Motor neuron (in vitro differentiated cells): ENCODE results near the gene NUB1. TPM values are rescaled to one million over a fixed set of nuclear protein-coding genes. Genes with fewer than 3 reads are reported as not detected.

Source experiments
- ATAC-seq, 8 experiments: fragments of 200-7000 bp; cut with Tn5 transposase; replicated peaks in 6 of 8; 2 replicates each; pipeline ENCODE4 v1.8.0; 2021; ENCODE audit warnings: mild to moderate bottlenecking in 8 of 8, moderate library complexity in 8 of 8
- H3K27ac ChIP-seq, 2 donors: fragments of 250-450 bp; sonication (Bioruptor Pico); 2 replicates each; pipeline ENCODE4 v1.9.0; 2021; ENCODE audit warnings: antibody characterized with exemption in 2 of 2, mild to moderate bottlenecking in 2 of 2, moderate library complexity in 1 of 2
- H3K4me1 ChIP-seq, 2 donors: fragments of 250-450 bp; sonication (Bioruptor Pico); replicated peaks in 1 of 2; 2 replicates each; pipeline ENCODE4 v1.6.1; 2021; ENCODE audit warnings: antibody characterized with exemption in 2 of 2, mild to moderate bottlenecking in 2 of 2, moderate library complexity in 1 of 2
- H3K4me3 ChIP-seq, 5 donors: fragments of 250-450 bp; sonication (Bioruptor Pico); 2 replicates each; pipeline ENCODE4 v1.9.0; 2021; ENCODE audit warnings: antibody characterized with exemption in 5 of 5, mild to moderate bottlenecking in 5 of 5, moderate library complexity in 4 of 5
- WGBS, 10 experiments: fragments of 450-650 bp; shearing (Covaris generic); methylation state at CpG; one replicate each; pipeline ENCODE4 v1.0.0; 2022; 5-methylcytosine and 5-hydroxymethylcytosine counted together
- in situ Hi-C, 9 experiments: fragments of 400-800 bp; cut with MboI; loops; one replicate each; pipeline ENCODE4 v1.15.0; 2021; ENCODE audit warnings: low sequenced_read_pairs in 9 of 9, low pct_unique_long_range_greater_than_20kb in 2 of 9; ENCODE audit not compliant: unreplicated experiment in 9 of 9
- total RNA-seq, 8 experiments: library from RNA; unstranded; fragments of 300-600 nt; gene quantifications; 2 replicates each; pipeline versions ENCODE4 v1.2.3 to v1.2.4, GENCODE V29; 2022

NUB1 gene
- total RNA-seq, 8 experiments from 2014 or later, result 37.3 to 94.9 (median 53.2) TPM

GRCh38 chr7:151399305-151399601 lies 57.6 kb downstream of the NUB1 start:
- Histone ChIP-seq H3K4me1 (peaks cover 4 to 10% of the 10 kb centered on the region in 2 donors), H3K27ac (no peak overlapping the region), H3K4me3 (no peak overlapping the region)
- WGBS, 10 experiments, result 50 to 100% (median 90%) methylated on average over 1 to 4 of the region's 7 CpGs; no CpG with 5 or more reads in 5 of the 10 experiments
- ATAC-seq, result no peak
- in situ Hi-C loops, result no loop called here

- ATAC-seq, result no peak
- no peak overlapping the region for H3K4me3 ChIP-seq
- in situ Hi-C loops, result no loop called here
- H3K27ac ChIP-seq, result no peak overlapping the region
- WGBS, 10 experiments, result 0 to 100% (median 5%) methylated on average over 1 to 4 of the region's 14 CpGs; no CpG with 5 or more reads in 5 of the 10 experiments
- H3K4me1 ChIP-seq, result peaks cover 11 to 17% of the 10 kb centered on the region in 2 donors
Observed at GRCh38 chr7:151399906-151400305, 58.3 kb downstream of the NUB1 start.

GRCh38 chr7:151400626-151401315 lies 59.2 kb downstream of the NUB1 start:
- ATAC-seq, result peak in 3 of 8 experiments; percentile 23 to 44 (median 25)
- in situ Hi-C loops, result no loop called here

GRCh38 chr7:151402029-151402835 lies 60.6 kb downstream of the NUB1 start:
- Histone ChIP-seq H3K4me1 (peaks cover 11 to 18% of the 10 kb centered on the region in 2 donors), H3K4me3 (no peak overlapping the region), H3K27ac (no peak overlapping the region)
- ATAC-seq, result no peak
- WGBS, 10 experiments, result 45 to 97% (median 91%) methylated on average over 3 to 5 of the region's 16 CpGs; no CpG with 5 or more reads in 6 of the 10 experiments
- in situ Hi-C loops, result no loop called here

More at GRCh38 chr7:151400626-151401315, 59.2 kb downstream of the NUB1 start:
- WGBS, 10 experiments, result 33 to 84% (median 71%) methylated on average over 1 to 7 of the region's 14 CpGs; no CpG with 5 or more reads in 1 of the 10 experiments
- no peak overlapping the region for H3K27ac ChIP-seq
- no peak overlapping the region for H3K4me3 ChIP-seq
- peaks cover 11 to 18% of the 10 kb centered on the region in 2 donors for H3K4me1 ChIP-seq

GRCh38 chr7:151403764-151404163 lies 62.2 kb downstream of the NUB1 start:
- Histone ChIP-seq H3K4me3 (no peak overlapping the region), H3K4me1 (peaks cover 18 to 24% of the 10 kb centered on the region in 2 donors), H3K27ac (no peak overlapping the region)
- 50 to 100% (median 94%) methylated on average over 1 to 9 of the region's 9 CpGs; no CpG with 5 or more reads in 3 of the 10 experiments for WGBS, 10 experiments
- in situ Hi-C loops, result no loop called here
- no peak for ATAC-seq

GRCh38 chr7:151404216-151405011 lies 62.8 kb downstream of the NUB1 start:
- peaks cover 18 to 24% of the 10 kb centered on the region in 2 donors for H3K4me1 ChIP-seq

GRCh38 chr7:151405056-151405455 lies 63.4 kb downstream of the NUB1 start:
- in situ Hi-C loops, result no loop called here
- Histone ChIP-seq H3K27ac (peak overlapping the region; percentile 28 to 29), H3K4me3 (no peak overlapping the region), H3K4me1 (peaks cover 18 to 24% of the 10 kb centered on the region in 2 donors)
- 80 to 100% (median 95%) methylated on average over 2 to 5 of the region's 9 CpGs; no CpG with 5 or more reads in 5 of the 10 experiments for WGBS, 10 experiments
- no peak for ATAC-seq

More at GRCh38 chr7:151404216-151405011, 62.8 kb downstream of the NUB1 start:
- Histone ChIP-seq H3K27ac (peak overlapping the region; percentile 28 to 41), H3K4me3 (no peak overlapping the region)
- in situ Hi-C loops, result no loop called here
- 0 to 100% (median 71%) methylated on average over 1 to 5 of the region's 18 CpGs; no CpG with 5 or more reads in 2 of the 10 experiments for WGBS, 10 experiments
- peak in 6 of 8 experiments; percentile 24 to 88 (median 35) for ATAC-seq

GRCh38 chr7:151405588-151405987 lies 64.0 kb downstream of the NUB1 start:
- no peak overlapping the region for H3K27ac ChIP-seq

GRCh38 chr7:151406051-151406875 lies 64.7 kb downstream of the NUB1 start:
- WGBS, 10 experiments, result 73 to 93% (median 86%) methylated on average over 7 to 21 of the region's 24 CpGs; no CpG with 5 or more reads in 4 of the 10 experiments
- Histone ChIP-seq H3K4me1 (peaks cover 20 to 24% of the 10 kb centered on the region in 2 donors), H3K27ac (no peak overlapping the region), H3K4me3 (no peak overlapping the region)
- ATAC-seq, result no peak
- in situ Hi-C loops, result no loop called here

More at GRCh38 chr7:151405588-151405987, 64.0 kb downstream of the NUB1 start:
- Histone ChIP-seq H3K4me1 (peaks cover 18 to 24% of the 10 kb centered on the region in 2 donors), H3K4me3 (no peak overlapping the region)
- WGBS, 10 experiments, result 87 to 100% (median 100%) methylated on average over 1 to 3 of the region's 10 CpGs; no CpG with 5 or more reads in 5 of the 10 experiments
- ATAC-seq, result no peak
- in situ Hi-C loops, result no loop called here

- H3K4me1 ChIP-seq, result peaks cover 20 to 24% of the 10 kb centered on the region in 2 donors
- ATAC-seq, result no peak
- H3K4me3 ChIP-seq, result no peak overlapping the region
- in situ Hi-C loops, result no loop called here
- 14 to 100% (median 83%) methylated on average over 1 to 3 of the region's 9 CpGs; no CpG with 5 or more reads in 1 of the 10 experiments for WGBS, 10 experiments
- H3K27ac ChIP-seq, result no peak overlapping the region
Observed at GRCh38 chr7:151406886-151407583, 65.4 kb downstream of the NUB1 start.

- in situ Hi-C loops, result no loop called here
- 70 to 75% methylated on average over 2 to 6 of the region's 7 CpGs; no CpG with 5 or more reads in 8 of the 10 experiments for WGBS, 10 experiments
- peak overlapping the region in 1 of 2 donors; percentile 78 for H3K27ac ChIP-seq
- no peak for ATAC-seq
- H3K4me1 ChIP-seq, result peaks cover 20 to 24% of the 10 kb centered on the region in 2 donors
- peak overlapping the region; percentile 58 to 88 (median 71) for H3K4me3 ChIP-seq
Observed at GRCh38 chr7:151408498-151408838, 66.9 kb downstream of the NUB1 start.
